Measurements from ENCODE around the gene STARD6. TPM values are rescaled to one million over a fixed set of nuclear protein-coding genes. Genes with fewer than 3 reads are reported as not detected.

Gene STARD6
- total RNA-seq, 1 experiment from 2014 or later: not detected

GRCh38 chr18:54381640-54382039 lies 24.0 kb upstream of the STARD6 start:
- H3K27ac Mint-ChIP-seq (ENCODE audit: unreplicated experiment): no peak overlapping the region
- BruUV-seq (replicated peaks): no TSS peak
- intact Hi-C loops (cut with micrococcal nuclease; ENCODE audit: unreplicated experiment): no loop called here

DNA sequence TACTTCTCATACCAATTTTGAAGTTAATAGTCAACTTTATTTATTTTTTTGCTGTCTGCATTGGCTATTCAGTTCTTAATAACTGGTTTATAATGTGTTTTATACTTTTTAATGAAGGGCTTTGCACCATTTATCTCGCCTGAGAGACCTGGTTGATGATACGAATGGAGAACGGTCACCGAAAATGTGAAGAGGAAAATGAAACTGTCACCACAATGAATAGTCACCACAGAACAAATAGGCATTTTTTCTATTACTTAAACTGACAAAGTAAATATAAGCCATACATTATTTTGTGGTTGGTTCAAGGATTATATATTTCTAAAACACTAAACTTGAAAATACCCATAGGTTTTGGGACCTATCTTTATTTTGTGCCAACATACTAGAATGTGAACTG lies 20.4 kb upstream of the STARD6 start:
- H3K27me3 Mint-ChIP-seq (ENCODE audit: insufficient read depth, unreplicated experiment): no peaks in the 10 kb centered on the region
- H3K4me1 ChIP-seq: no peaks in the 10 kb centered on the region
- H3K27me3 ChIP-seq (replicated peaks; ENCODE audit: control insufficient read depth, insufficient read depth, low read length): no peaks in the 10 kb centered on the region
- no peak for TF ChIP-seq CTCF (IDR thresholded peaks at IDR 0.05; ENCODE audit: insufficient read depth in 1 of 2, low read depth in 1 of 2, low read length in 1 of 2, severe bottlenecking in 1 of 2, unreplicated experiment in 1 of 2)
- POLR2A ChIA-PET: no interaction called here
- H3K36me3 Mint-ChIP-seq (ENCODE audit: insufficient read depth, unreplicated experiment): no peaks in the 10 kb centered on the region
- H3K4me1 Mint-ChIP-seq (ENCODE audit: low read depth, unreplicated experiment): no peaks in the 10 kb centered on the region
- H3K4me3 ChIP-seq (ENCODE audit: low read depth, low read length): no peak overlapping the region
- no TSS peak for BruUV-seq (replicated peaks)
- H3K27ac Mint-ChIP-seq (ENCODE audit: unreplicated experiment): no peak overlapping the region
- DNase-seq: no peak
- no peaks in the 10 kb centered on the region for H3K9me3 ChIP-seq
- H3K4me3 Mint-ChIP-seq (ENCODE audit: unreplicated experiment): no peak overlapping the region
- no peaks in the 10 kb centered on the region for H3K9me3 Mint-ChIP-seq (ENCODE audit: unreplicated experiment)
- intact Hi-C loops (cut with micrococcal nuclease; ENCODE audit: unreplicated experiment): no loop called here
- no peaks in the 10 kb centered on the region for H3K36me3 ChIP-seq (ENCODE audit: control insufficient read depth, insufficient read depth, low read length)
- CTCF ChIA-PET: no interaction called here

More at GRCh38 chr18:54381640-54382039, 24.0 kb upstream of the STARD6 start:
- no peaks in the 10 kb centered on the region for H3K36me3 Mint-ChIP-seq (ENCODE audit: insufficient read depth, unreplicated experiment)
- no peaks in the 10 kb centered on the region for H3K9me3 Mint-ChIP-seq (ENCODE audit: unreplicated experiment)
- no peak overlapping the region for H3K4me3 ChIP-seq (ENCODE audit: low read depth, low read length)
- ChIA-PET CTCF (no interaction called here), POLR2A (no interaction called here)
- no peaks in the 10 kb centered on the region for H3K27me3 ChIP-seq (replicated peaks; ENCODE audit: control insufficient read depth, insufficient read depth, low read length)
- no peaks in the 10 kb centered on the region for H3K9me3 ChIP-seq
- H3K27me3 Mint-ChIP-seq (ENCODE audit: insufficient read depth, unreplicated experiment): no peaks in the 10 kb centered on the region
- no peak for DNase-seq
- H3K36me3 ChIP-seq (ENCODE audit: control insufficient read depth, insufficient read depth, low read length): no peaks in the 10 kb centered on the region
- H3K4me1 ChIP-seq: no peaks in the 10 kb centered on the region
- H3K4me3 Mint-ChIP-seq (ENCODE audit: unreplicated experiment): no peak overlapping the region
- H3K4me1 Mint-ChIP-seq (ENCODE audit: low read depth, unreplicated experiment): no peaks in the 10 kb centered on the region
- TF ChIP-seq CTCF (IDR thresholded peaks at IDR 0.05; ENCODE audit: insufficient read depth in 1 of 2, low read depth in 1 of 2, low read length in 1 of 2, severe bottlenecking in 1 of 2, unreplicated experiment in 1 of 2): no peak

GRCh38 chr18:54360406-54360805 lies 2.7 kb upstream of the STARD6 start:
- no peak overlapping the region for H3K4me3 Mint-ChIP-seq (ENCODE audit: unreplicated experiment)
- POLR2A ChIA-PET: no interaction called here
- no TSS peak for BruUV-seq (replicated peaks)
- H3K27me3 Mint-ChIP-seq (ENCODE audit: insufficient read depth, unreplicated experiment): no peaks in the 10 kb centered on the region
- no peak overlapping the region for H3K27ac Mint-ChIP-seq (ENCODE audit: unreplicated experiment)
- H3K4me1 ChIP-seq: no peaks in the 10 kb centered on the region
- no peaks in the 10 kb centered on the region for H3K36me3 Mint-ChIP-seq (ENCODE audit: insufficient read depth, unreplicated experiment)
- no peaks in the 10 kb centered on the region for H3K36me3 ChIP-seq (ENCODE audit: control insufficient read depth, insufficient read depth, low read length)
- no peaks in the 10 kb centered on the region for H3K27me3 ChIP-seq (replicated peaks; ENCODE audit: control insufficient read depth, insufficient read depth, low read length)
- H3K9me3 ChIP-seq: no peaks in the 10 kb centered on the region
- TF ChIP-seq CTCF (IDR thresholded peaks at IDR 0.05; ENCODE audit: insufficient read depth in 1 of 2, low read depth in 1 of 2, low read length in 1 of 2, severe bottlenecking in 1 of 2, unreplicated experiment in 1 of 2): no peak
- H3K4me3 ChIP-seq (ENCODE audit: low read depth, low read length): no peak overlapping the region
- H3K9me3 Mint-ChIP-seq (ENCODE audit: unreplicated experiment): no peaks in the 10 kb centered on the region
- intact Hi-C loops (cut with micrococcal nuclease; ENCODE audit: unreplicated experiment): no loop called here
- no peaks in the 10 kb centered on the region for H3K4me1 Mint-ChIP-seq (ENCODE audit: low read depth, unreplicated experiment)
- no peak for DNase-seq
- CTCF ChIA-PET: no interaction called here
